ENCODE data around the gene PEX13.

The PEX13 gene

DNA sequence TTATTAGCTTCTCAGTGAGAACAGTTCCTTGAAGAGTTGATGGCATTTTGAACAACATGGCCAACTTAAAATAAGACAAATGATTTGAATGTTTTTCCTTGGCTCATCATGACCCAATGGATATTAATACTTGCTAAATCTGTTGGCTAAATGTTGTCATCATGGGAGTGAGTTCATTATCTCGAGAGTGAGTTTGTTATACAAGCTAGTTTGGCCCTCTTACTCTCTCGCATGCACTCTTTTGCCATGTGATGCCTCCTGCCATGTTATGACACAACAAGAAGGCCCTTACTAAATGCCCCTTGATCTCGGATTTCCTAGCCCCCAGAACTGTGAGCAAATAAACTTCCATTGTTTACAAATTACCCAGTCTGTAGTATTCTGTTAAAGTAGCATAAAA is 25.3 kb downstream of the PEX13 start:
- TF ChIP-seq, protein P1, sequence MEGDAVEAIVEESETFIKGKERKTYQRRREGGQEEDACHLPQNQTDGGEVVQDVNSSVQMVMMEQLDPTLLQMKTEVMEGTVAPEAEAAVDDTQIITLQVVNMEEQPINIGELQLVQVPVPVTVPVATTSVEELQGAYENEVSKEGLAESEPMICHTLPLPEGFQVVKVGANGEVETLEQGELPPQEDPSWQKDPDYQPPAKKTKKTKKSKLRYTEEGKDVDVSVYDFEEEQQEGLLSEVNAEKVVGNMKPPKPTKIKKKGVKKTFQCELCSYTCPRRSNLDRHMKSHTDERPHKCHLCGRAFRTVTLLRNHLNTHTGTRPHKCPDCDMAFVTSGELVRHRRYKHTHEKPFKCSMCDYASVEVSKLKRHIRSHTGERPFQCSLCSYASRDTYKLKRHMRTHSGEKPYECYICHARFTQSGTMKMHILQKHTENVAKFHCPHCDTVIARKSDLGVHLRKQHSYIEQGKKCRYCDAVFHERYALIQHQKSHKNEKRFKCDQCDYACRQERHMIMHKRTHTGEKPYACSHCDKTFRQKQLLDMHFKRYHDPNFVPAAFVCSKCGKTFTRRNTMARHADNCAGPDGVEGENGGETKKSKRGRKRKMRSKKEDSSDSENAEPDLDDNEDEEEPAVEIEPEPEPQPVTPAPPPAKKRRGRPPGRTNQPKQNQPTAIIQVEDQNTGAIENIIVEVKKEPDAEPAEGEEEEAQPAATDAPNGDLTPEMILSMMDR (IDR thresholded peaks at IDR 0.05; ENCODE audit: insufficient read depth, low read depth, low read length, missing control alignments), result no peak
- DNase-seq (ENCODE audit: low read depth), result no peak
- H3K4me3 ChIP-seq (ENCODE audit: low read length), result no peak overlapping the region

DNA sequence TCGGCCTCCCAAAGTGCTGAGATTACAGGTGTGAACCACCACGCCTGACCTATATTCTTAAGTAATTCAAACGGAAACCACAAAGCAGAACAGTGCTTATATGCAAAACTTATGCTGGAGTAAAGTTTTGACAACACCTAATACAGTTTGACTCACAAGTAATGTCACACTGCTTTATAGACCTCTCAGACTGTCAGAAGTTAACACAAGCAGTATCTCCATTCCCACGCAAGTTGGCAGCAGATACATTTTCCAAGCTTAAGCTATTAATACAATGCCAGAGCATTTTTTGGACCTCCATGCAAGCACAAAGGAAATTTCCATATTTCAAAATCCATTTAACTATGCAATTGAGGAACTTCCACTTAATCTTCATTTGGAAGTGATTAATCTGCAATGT is 27.1 kb downstream of the PEX13 start:
- TF ChIP-seq, protein P1 (IDR thresholded peaks at IDR 0.05; ENCODE audit: insufficient read depth, low read depth, low read length, missing control alignments), result no peak
- H3K4me3 ChIP-seq (ENCODE audit: low read length), result no peak overlapping the region
- DNase-seq (ENCODE audit: low read depth), result no peak

DNA sequence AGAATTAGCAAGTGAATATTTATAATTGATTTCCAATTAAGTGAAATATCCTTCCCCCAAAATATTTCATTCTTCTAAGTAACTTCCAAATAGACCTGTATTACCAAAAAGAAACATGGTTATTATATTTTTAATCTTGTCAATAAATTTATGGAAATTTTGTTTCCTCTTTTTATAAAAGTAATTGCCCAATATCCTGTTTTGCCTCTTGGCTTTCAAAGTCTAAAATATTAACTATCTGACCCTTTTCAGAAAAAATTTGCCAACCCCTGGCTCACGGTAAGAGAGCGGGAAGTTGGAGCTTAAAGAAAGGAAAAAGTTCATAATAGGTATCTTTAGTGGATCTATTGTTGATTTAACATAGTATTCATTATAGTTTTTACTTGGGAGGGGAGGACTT is 27.7 kb downstream of the PEX13 start:
- TF ChIP-seq, protein P1 (IDR thresholded peaks at IDR 0.05; ENCODE audit: insufficient read depth, low read depth, low read length, missing control alignments), result no peak
- no peak for DNase-seq (ENCODE audit: low read depth)
- H3K4me3 ChIP-seq (ENCODE audit: low read length), result no peak overlapping the region

DNA sequence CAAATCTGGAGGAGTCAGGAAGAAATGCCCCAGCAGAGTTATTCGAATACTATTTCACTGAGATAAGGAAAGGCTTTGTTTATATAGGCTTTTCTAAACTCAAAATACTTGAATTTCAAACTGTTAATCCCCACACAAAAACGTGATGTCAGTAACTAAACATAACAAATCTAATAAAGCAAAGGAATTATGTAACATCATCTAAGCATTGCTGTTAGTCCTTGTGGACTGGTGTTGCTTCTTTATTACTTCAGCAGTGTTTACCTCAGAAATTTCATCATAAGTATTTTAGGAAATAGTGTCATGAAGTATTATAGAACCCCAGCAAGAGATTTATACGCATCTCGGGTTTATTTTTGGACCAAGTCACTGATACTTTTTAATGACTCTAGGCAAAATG is 28.5 kb downstream of the PEX13 start:
- H3K4me3 ChIP-seq (ENCODE audit: low read length), result no peak overlapping the region
- TF ChIP-seq, protein P1 (IDR thresholded peaks at IDR 0.05; ENCODE audit: insufficient read depth, low read depth, low read length, missing control alignments), result no peak
- DNase-seq (ENCODE audit: low read depth), result no peak

DNA sequence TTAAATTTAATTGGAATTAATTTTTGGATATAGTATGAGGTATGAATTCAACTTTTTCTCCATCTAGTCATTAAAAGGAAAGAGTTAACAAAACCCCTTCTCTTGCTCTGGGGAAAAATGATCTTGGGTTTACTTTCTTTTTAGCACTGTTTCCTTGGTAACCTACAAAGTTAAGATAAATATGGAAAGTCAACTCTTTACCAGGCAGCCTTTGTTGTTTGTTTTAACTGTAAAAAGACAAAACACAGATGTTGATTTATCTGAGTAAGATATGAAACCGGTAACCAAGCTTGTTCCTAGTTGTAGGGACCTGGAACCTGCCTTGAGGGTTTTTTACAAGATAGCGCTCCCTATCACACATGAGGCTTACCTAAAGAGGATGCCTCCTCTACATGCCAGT is 38.0 kb downstream of the PEX13 start:
- no peak for DNase-seq (ENCODE audit: low read depth)
- TF ChIP-seq, protein P1 (IDR thresholded peaks at IDR 0.05; ENCODE audit: insufficient read depth, low read depth, low read length, missing control alignments), result no peak
- no peak overlapping the region for H3K4me3 ChIP-seq (ENCODE audit: low read length)

DNA sequence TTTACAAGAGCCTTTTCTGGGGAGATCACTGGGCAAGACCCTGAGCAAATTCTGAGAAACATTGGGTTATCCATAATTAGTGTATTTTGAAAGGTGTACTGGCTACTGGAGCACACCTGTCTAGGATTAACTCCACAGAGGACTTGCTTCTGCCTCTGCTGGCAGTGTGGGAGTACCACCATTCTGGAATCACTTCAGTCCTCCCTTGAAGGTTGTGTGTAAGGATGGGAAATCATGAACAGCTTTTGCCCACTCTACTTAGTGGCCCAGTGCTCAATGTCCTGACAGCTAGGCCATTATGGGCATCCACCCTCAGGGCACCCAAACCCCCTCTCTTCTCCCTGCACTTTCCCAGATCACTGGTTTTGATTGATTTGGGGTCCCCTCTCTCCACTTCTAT is 40.0 kb downstream of the PEX13 start:
- DNase-seq (ENCODE audit: low read depth), result no peak
- TF ChIP-seq, protein P1 (IDR thresholded peaks at IDR 0.05; ENCODE audit: insufficient read depth, low read depth, low read length, missing control alignments), result no peak
- no peak overlapping the region for H3K4me3 ChIP-seq (ENCODE audit: low read length)

DNA sequence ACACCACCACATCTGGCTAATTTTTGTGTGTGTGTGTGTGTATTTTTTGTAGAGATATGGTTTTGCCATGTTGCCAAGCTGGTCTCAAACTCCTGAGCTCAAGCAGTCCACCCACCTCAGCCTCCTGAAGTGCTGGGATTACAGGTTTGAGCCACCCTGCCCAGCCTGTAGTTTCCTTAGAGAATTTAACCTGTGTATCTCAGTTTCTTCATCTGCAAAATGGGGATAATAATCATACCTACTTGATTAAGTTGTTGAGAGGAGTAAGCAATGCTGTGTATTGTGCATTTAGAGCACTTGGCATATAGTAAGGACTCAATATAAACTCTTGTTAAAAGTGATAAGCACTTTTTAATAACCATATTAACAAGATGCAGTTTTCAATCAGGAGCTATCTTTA is 41.9 kb downstream of the PEX13 start:
- DNase-seq (ENCODE audit: low read depth), result no peak
- no peak overlapping the region for H3K4me3 ChIP-seq (ENCODE audit: low read length)
- TF ChIP-seq, protein P1 (IDR thresholded peaks at IDR 0.05; ENCODE audit: insufficient read depth, low read depth, low read length, missing control alignments), result no peak
